Uterus (tissue), 2 donors: Measurements from ENCODE around the gene TMED4.

Source experiments
- CTCF ChIP-seq, 4 experiments: fragments of 200-600 bp in 2 of 4; fragments of 450-650 bp in 2 of 4; sonication (generic) in 2 of 4; IDR thresholded peaks; one replicate each; pipeline ENCODE4 v1.5.1; 2016 to 2019; ENCODE audit warnings: antibody characterized with exemption in 4 of 4, mild to moderate bottlenecking in 2 of 4, moderate library complexity in 1 of 4
- POLR2A ChIP-seq, 2 donors: fragments of 450-650 bp; IDR thresholded peaks; one replicate each; pipeline ENCODE4 v1.6.1; 2016; ENCODE audit warnings: antibody characterized with exemption in 2 of 2, mild to moderate bottlenecking in 1 of 2, moderate library complexity in 1 of 2

GRCh38 chr7:44557485-44557884 lies 24.5 kb downstream of the TMED4 start:
- TF ChIP-seq POLR2A (IDR thresholded peaks at IDR 0.05): no peak
- no peak for TF ChIP-seq CTCF (IDR thresholded peaks at IDR 0.05)
